ENCODE results near the gene ITGB2. TPM values are rescaled to one million over a fixed set of nuclear protein-coding genes. Genes with fewer than 3 reads are reported as not detected.

The ITGB2 gene
- total RNA-seq, 1 experiment from 2014 or later = 1.5 TPM

GRCh38 chr21:44850208-44850800 is 70.4 kb downstream of the ITGB2 start:
- Histone ChIP-seq H3K4me3 (replicated peaks in 1 of 2; ENCODE audit: low read depth in 1 of 2, low read length in 2 of 2) (no peak overlapping the region), H3K9me3 (ENCODE audit: control insufficient read depth in 1 of 2, insufficient read depth in 1 of 2, low read depth in 1 of 2, low read length in 2 of 2) (no peaks in the 10 kb centered on the region), H3K9me2 (ENCODE audit: insufficient read depth) (no peaks in the 10 kb centered on the region), H2AFZ (ENCODE audit: low read depth, low read length, poor library complexity, severe bottlenecking) (no peak overlapping the region), H4K20me1 (ENCODE audit: insufficient read depth) (no peaks in the 10 kb centered on the region), H3K4me1 (ENCODE audit: control insufficient read depth in 1 of 2, insufficient read depth in 2 of 2, low read length in 2 of 2) (peaks cover 10 to 16% of the 10 kb centered on the region in 2 experiments; a peak in 3 of 4 replicates), H3K4me2 (ENCODE audit: low read length) (no peak overlapping the region), H3K79me2 (ENCODE audit: insufficient read depth, low read length) (peaks cover 15% of the 10 kb centered on the region; the same call in 1 of the 2 replicates), H3K27me3 (ENCODE audit: insufficient read depth, low read length) (no peaks in the 10 kb centered on the region), H3K36me3 (ENCODE audit: control insufficient read depth in 1 of 2, insufficient read depth in 2 of 2, low read length in 2 of 2) (peaks cover 17 to 33% of the 10 kb centered on the region in 2 experiments; a peak in 3 of 4 replicates), H3K9ac (ENCODE audit: low read length) (no peak overlapping the region), H3K27ac (ENCODE audit: low read depth, low read length) (no peak overlapping the region)
- DNase-seq (ENCODE audit: low read depth, low spot score) (no peak), ATAC-seq (no peak)
- BruUV-seq (replicated peaks) = no TSS peak
- TF ChIP-seq JUND (IDR thresholded peaks at IDR 0.05) = no peak
- no peak for TF ChIP-seq CTCF (IDR thresholded peaks at IDR 0.05 in 2 of 3, conservative IDR thresholded peaks at IDR 0.05 in 1 of 3; ENCODE audit: borderline replicate concordance in 1 of 3, insufficient read depth in 1 of 3, low read depth in 2 of 3, low read length in 2 of 3)
- TF ChIP-seq EZH2phosphoT487 (IDR thresholded peaks at IDR 0.05; ENCODE audit: borderline replicate concordance) = no peak
- TF ChIP-seq ATF3 (IDR thresholded peaks at IDR 0.05) = no peak
- TF ChIP-seq YY1 (IDR thresholded peaks at IDR 0.05; ENCODE audit: extremely low read depth, insufficient replicate concordance, low read depth, low read length) = no peak
- no peak for TF ChIP-seq TCF7L2 (IDR thresholded peaks at IDR 0.05; ENCODE audit: borderline replicate concordance, extremely low read depth, insufficient read depth, insufficient read length)
- TF ChIP-seq EGR1 (IDR thresholded peaks at IDR 0.05; ENCODE audit: low read depth) = no peak
- TF ChIP-seq ELF1 (IDR thresholded peaks at IDR 0.05; ENCODE audit: borderline replicate concordance, low read depth) = no peak
- ChIA-PET RAD21 (ENCODE audit: low non-redundant PET in 1 of 2, low total read pairs in 2 of 2, uncharacterized antibody in 2 of 2, unreplicated experiment in 2 of 2) (no interaction called here), CTCF (no interaction called here), POLR2A (no interaction called here)
- intact Hi-C loops (cut with micrococcal nuclease) = no loop called here
